Panc1 (cell line): ENCODE data around the gene IPO5. TPM values are rescaled to one million over a fixed set of nuclear protein-coding genes. Genes with fewer than 3 reads are reported as not detected.

ENCODE experiments used
- ATAC-seq: fragments of 200-7000 bp; cut with Tn5 transposase; 2 replicates; pipeline ENCODE4 v1.9.1; 2020; ENCODE audit warnings: mild to moderate bottlenecking, moderate library complexity
- BruUV-seq: library from RNA; stranded (reverse); fragments of 400-500 nt; replicated peaks from 2 replicates; lab custom pipeline; 2021; lab: Mats Ljungman, UMichigan
- CTCF ChIA-PET: fragments of 300-600 bp; sonication (Branson Sonifier 250); formaldehyde crosslinking; loops from one replicate; lab custom pipeline; 2022; ENCODE audit warnings: antibody characterized with exemption; lab: Charles Lee
- POLR2A ChIA-PET: fragments of 300-600 bp; sonication (Branson Sonifier 250); formaldehyde crosslinking; loops from one replicate; lab custom pipeline; 2022; ENCODE audit warnings: antibody characterized with exemption; lab: Charles Lee
- DNase-seq: peaks from one replicate; pipeline ENCODE4 v3.0.0-alpha.2; 2010; ENCODE audit warnings: low read depth, low spot score
- H3K27ac ChIP-seq: 2 replicates; pipeline ENCODE4 v1.5.1; 2011; ENCODE audit warnings: mild to moderate bottlenecking, low read length, inconsistent platforms
- H3K27me3 ChIP-seq: fragments of 200-500 bp; sonication (Bioruptor generic); 2 replicates; pipeline ENCODE4 v1.6.0; 2014; ENCODE audit warnings: low read length, inconsistent platforms; ENCODE audit not compliant: control insufficient read depth, insufficient read depth
- H3K36me3 ChIP-seq: fragments of 200-500 bp; sonication (Bioruptor generic); 2 replicates; pipeline ENCODE4 v1.5.1; 2014; ENCODE audit warnings: inconsistent platforms, mild to moderate bottlenecking, low read length, moderate library complexity; ENCODE audit not compliant: control insufficient read depth, insufficient read depth
- H3K4me1 ChIP-seq: 2 replicates; pipeline ENCODE4 v1.5.1; 2011; ENCODE audit warnings: inconsistent platforms, mild to moderate bottlenecking, low read length, moderate library complexity; ENCODE audit not compliant: control insufficient read depth, insufficient read depth
- H3K4me3 ChIP-seq, 2 experiments: 2 replicates each; pipeline ENCODE4 v1.5.1; 2011 to 2012; ENCODE audit warnings: low read depth in 2 of 2, low read length in 2 of 2, mild to moderate bottlenecking in 2 of 2, inconsistent platforms in 1 of 2, moderate library complexity in 1 of 2
- H3K9me3 ChIP-seq: fragments of 200-500 bp; sonication (Bioruptor generic); 2 replicates; pipeline ENCODE4 v1.5.1; 2014; ENCODE audit warnings: low read depth, mild to moderate bottlenecking, inconsistent platforms, low read length, moderate library complexity; ENCODE audit not compliant: control insufficient read depth, insufficient read depth
- CTCF ChIP-seq: fragments of 450-650 bp; IDR thresholded peaks from 2 replicates; pipeline ENCODE4 v1.5.1; 2017; ENCODE audit warnings: mild to moderate bottlenecking
- POLR2AphosphoS5 ChIP-seq: IDR thresholded peaks from 2 replicates; pipeline ENCODE4 v1.6.1; 2012; ENCODE audit warnings: mild to moderate bottlenecking, low read depth, low read length, moderate library complexity
- REST ChIP-seq, 2 experiments: IDR thresholded peaks; 2 replicates each; pipeline ENCODE4 v1.6.1; 2011 to 2012; ENCODE audit warnings: low read depth in 2 of 2, control low read depth in 1 of 2, low read length in 1 of 2, mild to moderate bottlenecking in 1 of 2, moderate library complexity in 1 of 2; ENCODE audit not compliant: insufficient read depth in 1 of 2
- SIN3A ChIP-seq: IDR thresholded peaks from 2 replicates; pipeline ENCODE4 v1.6.1; 2012; ENCODE audit warnings: low read depth, mild to moderate bottlenecking, low read length, moderate library complexity, borderline replicate concordance; ENCODE audit not compliant: insufficient read depth
- TCF7L2 ChIP-seq: IDR thresholded peaks from 2 replicates; pipeline ENCODE4 v1.6.1; 2011; ENCODE audit warnings: mild to moderate bottlenecking, low read depth, low read length, inconsistent platforms
- in situ Hi-C: cut with HindIII; loops from 2 replicates; pipeline ENCODE4 v1.10.0; 2016; ENCODE audit warnings: low sequenced_read_pairs, low pct_unique_long_range_greater_than_20kb
- intact Hi-C: fragments of 100-400 bp; cut with micrococcal nuclease; formaldehyde crosslinking; loops from one replicate; pipeline ENCODE4 v1.10.0; 2022; ENCODE audit not compliant: unreplicated experiment
- total RNA-seq: library from RNA; stranded (reverse); gene quantifications from one replicate; pipeline ENCODE4 v1.2.1, GENCODE V29; 2021; ENCODE audit not compliant: unreplicated experiment

Gene IPO5
- total RNA-seq, 1 experiment from 2014 or later, result 122 TPM

GRCh38 chr13:97935071-97935470, 18.4 kb upstream of the IPO5 start:
- ATAC-seq, result no peak
- H3K36me3 ChIP-seq, result no peaks in the 10 kb centered on the region
- in situ Hi-C loops (no loop called here), intact Hi-C loops (no loop called here)
- no peak overlapping the region for H3K27ac ChIP-seq
- no peaks in the 10 kb centered on the region for H3K27me3 ChIP-seq
- H3K4me1 ChIP-seq, result no peaks in the 10 kb centered on the region
- no peak overlapping the region for H3K4me3 ChIP-seq
- BruUV-seq, result no TSS peak
- ChIA-PET CTCF (no interaction called here), POLR2A (no interaction called here)
- no peaks in the 10 kb centered on the region for H3K9me3 ChIP-seq
- TF ChIP-seq TCF7L2 (no peak), SIN3A (no peak), POLR2AphosphoS5 (no peak), REST (IDR thresholded peaks at IDR 0.05; ENCODE audit: insufficient read depth in 1 of 2, low read depth in 2 of 2, low read length in 1 of 2) (no peak), CTCF (no peak)
- DNase-seq, result no peak

- POLR2A ChIA-PET, result no interaction called here
- TF ChIP-seq TCF7L2, result no peak
- no peak for TF ChIP-seq POLR2AphosphoS5
- no peak for TF ChIP-seq CTCF
- TF ChIP-seq REST (IDR thresholded peaks at IDR 0.05; ENCODE audit: insufficient read depth in 1 of 2, low read depth in 2 of 2, low read length in 1 of 2), result no peak
- TF ChIP-seq SIN3A, result no peak
- in situ Hi-C loops, result no loop called here
- H3K27me3 ChIP-seq, result no peaks in the 10 kb centered on the region
- H3K27ac ChIP-seq, result no peak overlapping the region
- H3K4me1 ChIP-seq, result no peaks in the 10 kb centered on the region
- intact Hi-C loops, result no loop called here
- H3K4me3 ChIP-seq, result no peak overlapping the region
- DNase-seq (no peak), ATAC-seq (no peak)
- no peaks in the 10 kb centered on the region for H3K9me3 ChIP-seq
- H3K36me3 ChIP-seq, result no peaks in the 10 kb centered on the region
- CTCF ChIA-PET, result no interaction called here
- BruUV-seq, result no TSS peak
These were observed 17.4 kb upstream of the IPO5 start for GRCh38 chr13:97936036-97936435.
